SU-DHL-6 (cell line): ENCODE data around the gene ZDHHC11B.
"Not testable (repeated sequence)": the region's sequence is repeated elsewhere in the genome, so short reads cannot be mapped to it uniquely, and the experiment has no call there.

Experiments used
- EZH2phosphoT487 ChIP-seq: fragments of 200-600 bp; sonication (generic), shearing (Covaris generic); conservative IDR thresholded peaks from 2 replicates; pipeline ENCODE4 v1.6.1; 2018; ENCODE audit warnings: mild to moderate bottlenecking, antibody characterized with exemption, low read length, moderate library complexity, mixed read lengths
- TF ChIP-seq, protein P1 (sequence below): fragments of 200-600 bp; sonication (generic); IDR thresholded peaks from one replicate; pipeline ENCODE4 v1.5.1; 2017; ENCODE audit warnings: antibody characterized with exemption, mild to moderate bottlenecking, low read length, moderate library complexity; ENCODE audit not compliant: insufficient read depth, poor library complexity, severe bottlenecking

DNA sequence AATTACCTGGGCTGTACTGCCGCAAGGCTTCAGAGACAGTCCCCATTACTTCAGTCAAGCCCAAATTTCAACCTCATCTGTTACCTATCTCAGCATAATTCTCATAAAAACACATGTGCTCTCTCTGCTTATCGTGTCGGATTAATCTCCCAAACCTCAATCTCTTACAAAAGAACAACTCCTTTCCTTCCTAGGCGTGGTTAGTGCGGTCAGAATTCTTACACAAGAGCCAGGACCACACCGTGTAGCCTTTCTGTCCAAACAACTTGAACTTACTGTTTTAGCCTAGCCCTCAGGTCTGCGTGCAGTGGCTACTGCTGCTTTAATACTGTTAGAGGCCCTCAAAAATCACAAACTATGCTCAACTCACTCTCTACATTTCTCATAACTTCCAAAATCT, 78.4 kb downstream of the ZDHHC11B start:
- TF ChIP-seq, protein P1, sequence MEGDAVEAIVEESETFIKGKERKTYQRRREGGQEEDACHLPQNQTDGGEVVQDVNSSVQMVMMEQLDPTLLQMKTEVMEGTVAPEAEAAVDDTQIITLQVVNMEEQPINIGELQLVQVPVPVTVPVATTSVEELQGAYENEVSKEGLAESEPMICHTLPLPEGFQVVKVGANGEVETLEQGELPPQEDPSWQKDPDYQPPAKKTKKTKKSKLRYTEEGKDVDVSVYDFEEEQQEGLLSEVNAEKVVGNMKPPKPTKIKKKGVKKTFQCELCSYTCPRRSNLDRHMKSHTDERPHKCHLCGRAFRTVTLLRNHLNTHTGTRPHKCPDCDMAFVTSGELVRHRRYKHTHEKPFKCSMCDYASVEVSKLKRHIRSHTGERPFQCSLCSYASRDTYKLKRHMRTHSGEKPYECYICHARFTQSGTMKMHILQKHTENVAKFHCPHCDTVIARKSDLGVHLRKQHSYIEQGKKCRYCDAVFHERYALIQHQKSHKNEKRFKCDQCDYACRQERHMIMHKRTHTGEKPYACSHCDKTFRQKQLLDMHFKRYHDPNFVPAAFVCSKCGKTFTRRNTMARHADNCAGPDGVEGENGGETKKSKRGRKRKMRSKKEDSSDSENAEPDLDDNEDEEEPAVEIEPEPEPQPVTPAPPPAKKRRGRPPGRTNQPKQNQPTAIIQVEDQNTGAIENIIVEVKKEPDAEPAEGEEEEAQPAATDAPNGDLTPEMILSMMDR: not testable (repeated sequence)
- not testable (repeated sequence) for TF ChIP-seq EZH2phosphoT487
